Measurements from ENCODE around the gene RHAG.

Gene RHAG

GRCh38 chr6:49662231-49662891 is 25.7 kb upstream of the RHAG start:
- no peaks in the 10 kb centered on the region for H4K20me1 ChIP-seq
- H3K4me3 ChIP-seq = no peak overlapping the region
- H3K36me3 ChIP-seq = no peaks in the 10 kb centered on the region
- H3K9ac ChIP-seq = no peak overlapping the region
- no peak overlapping the region for H3K27ac ChIP-seq
- H3K27me3 ChIP-seq = no peaks in the 10 kb centered on the region
- H3K9me3 ChIP-seq (replicated peaks in 1 of 11) = no peaks in the 10 kb centered on the region
- no peak overlapping the region for H3K4me2 ChIP-seq
- H3K4me1 ChIP-seq = peaks cover 0 to 9% (median 2%) of the 10 kb centered on the region in 10 experiments; a peak in 9 of 20 replicates
- TF ChIP-seq Cebpa-rat (IDR thresholded peaks at IDR 0.05) = no peak

- Histone ChIP-seq H3K27me3 (no peaks in the 10 kb centered on the region), H3K9ac (no peak overlapping the region), H3K36me3 (no peaks in the 10 kb centered on the region), H3K4me3 (no peak overlapping the region), H3K9me3 (replicated peaks in 1 of 11) (no peaks in the 10 kb centered on the region), H3K27ac (no peak overlapping the region), H4K20me1 (no peaks in the 10 kb centered on the region), H3K4me2 (no peak overlapping the region), H3K4me1 (0 out of 20 replicates have a peak, but pooled peaks cover 0 to 4% (median 0%) of the 10 kb centered on the region in 10 experiments)
- no peak for TF ChIP-seq Cebpa-rat (IDR thresholded peaks at IDR 0.05)
These were observed 17.3 kb upstream of the RHAG start for GRCh38 chr6:49653942-49654341.

- no peaks in the 10 kb centered on the region for H3K9me3 ChIP-seq (replicated peaks in 1 of 11)
- no peak for TF ChIP-seq Cebpa-rat (IDR thresholded peaks at IDR 0.05)
- H4K20me1 ChIP-seq = no peaks in the 10 kb centered on the region
These were observed 16.8 kb upstream of the RHAG start for GRCh38 chr6:49653438-49653837.

GRCh38 chr6:49651239-49651638 is 14.6 kb upstream of the RHAG start:
- no peak overlapping the region for H3K9ac ChIP-seq
- no peak for TF ChIP-seq Cebpa-rat (IDR thresholded peaks at IDR 0.05)

More at GRCh38 chr6:49653438-49653837, 16.8 kb upstream of the RHAG start:
- no peak overlapping the region for H3K27ac ChIP-seq
- no peak overlapping the region for H3K4me3 ChIP-seq
- H3K4me2 ChIP-seq = no peak overlapping the region
- H3K4me1 ChIP-seq = 0 out of 20 replicates have a peak, but pooled peaks cover 0 to 4% (median 0%) of the 10 kb centered on the region in 10 experiments
- H3K27me3 ChIP-seq = no peaks in the 10 kb centered on the region
- H3K9ac ChIP-seq = no peak overlapping the region
- no peaks in the 10 kb centered on the region for H3K36me3 ChIP-seq

GRCh38 chr6:49649988-49650387 is 13.3 kb upstream of the RHAG start:
- TF ChIP-seq Cebpa-rat (IDR thresholded peaks at IDR 0.05) = no peak
- Histone ChIP-seq H3K27ac (no peak overlapping the region), H3K4me3 (no peak overlapping the region), H3K4me1 (0 out of 20 replicates have a peak, but pooled peaks cover 0 to 4% (median 0%) of the 10 kb centered on the region in 10 experiments), H3K27me3 (no peaks in the 10 kb centered on the region), H4K20me1 (no peaks in the 10 kb centered on the region), H3K4me2 (no peak overlapping the region), H3K36me3 (no peaks in the 10 kb centered on the region), H3K9me3 (replicated peaks in 1 of 11) (no peaks in the 10 kb centered on the region), H3K9ac (no peak overlapping the region)

More at GRCh38 chr6:49651239-49651638, 14.6 kb upstream of the RHAG start:
- no peak overlapping the region for H3K27ac ChIP-seq
- no peaks in the 10 kb centered on the region for H4K20me1 ChIP-seq
- H3K9me3 ChIP-seq (replicated peaks in 1 of 11) = no peaks in the 10 kb centered on the region
- H3K4me1 ChIP-seq = 0 out of 20 replicates have a peak, but pooled peaks cover 0 to 4% (median 0%) of the 10 kb centered on the region in 10 experiments
- H3K4me2 ChIP-seq = no peak overlapping the region
- no peak overlapping the region for H3K4me3 ChIP-seq
- H3K36me3 ChIP-seq = no peaks in the 10 kb centered on the region
- no peaks in the 10 kb centered on the region for H3K27me3 ChIP-seq

GRCh38 chr6:49648036-49648435 is 11.4 kb upstream of the RHAG start:
- no peaks in the 10 kb centered on the region for H3K27me3 ChIP-seq
- H3K36me3 ChIP-seq = no peaks in the 10 kb centered on the region
- H3K9ac ChIP-seq = no peak overlapping the region
- H3K4me1 ChIP-seq = 0 out of 20 replicates have a peak, but pooled peaks cover 0 to 4% (median 0%) of the 10 kb centered on the region in 10 experiments
- TF ChIP-seq Cebpa-rat (IDR thresholded peaks at IDR 0.05) = no peak
- H3K9me3 ChIP-seq (replicated peaks in 1 of 11) = no peaks in the 10 kb centered on the region
- H4K20me1 ChIP-seq = no peaks in the 10 kb centered on the region
- no peak overlapping the region for H3K27ac ChIP-seq
- H3K4me2 ChIP-seq = no peak overlapping the region
- H3K4me3 ChIP-seq = no peak overlapping the region

GRCh38 chr6:49647476-49647875 is 10.8 kb upstream of the RHAG start:
- Histone ChIP-seq H3K4me1 (0 out of 20 replicates have a peak, but pooled peaks cover 0 to 4% (median 0%) of the 10 kb centered on the region in 10 experiments), H3K9me3 (replicated peaks in 1 of 11) (no peaks in the 10 kb centered on the region), H3K4me3 (no peak overlapping the region), H3K36me3 (no peaks in the 10 kb centered on the region), H3K4me2 (no peak overlapping the region), H4K20me1 (no peaks in the 10 kb centered on the region), H3K9ac (no peak overlapping the region), H3K27me3 (no peaks in the 10 kb centered on the region), H3K27ac (no peak overlapping the region)
- no peak for TF ChIP-seq Cebpa-rat (IDR thresholded peaks at IDR 0.05)

GRCh38 chr6:49646942-49647341 is 10.3 kb upstream of the RHAG start:
- H3K27ac ChIP-seq = no peak overlapping the region
- no peak for TF ChIP-seq Cebpa-rat (IDR thresholded peaks at IDR 0.05)
- no peak overlapping the region for H3K4me2 ChIP-seq
- H3K9ac ChIP-seq = no peak overlapping the region
- no peaks in the 10 kb centered on the region for H3K9me3 ChIP-seq (replicated peaks in 1 of 11)
- H3K4me3 ChIP-seq = no peak overlapping the region
- H3K4me1 ChIP-seq = 0 out of 20 replicates have a peak, but pooled peaks cover 0 to 4% (median 0%) of the 10 kb centered on the region in 10 experiments
- H4K20me1 ChIP-seq = no peaks in the 10 kb centered on the region
- H3K36me3 ChIP-seq = no peaks in the 10 kb centered on the region
- no peaks in the 10 kb centered on the region for H3K27me3 ChIP-seq

- no peak overlapping the region for H3K4me3 ChIP-seq
- TF ChIP-seq Cebpa-rat (IDR thresholded peaks at IDR 0.05) = no peak
- H3K27me3 ChIP-seq = no peaks in the 10 kb centered on the region
- no peaks in the 10 kb centered on the region for H3K36me3 ChIP-seq
- H3K9me3 ChIP-seq (replicated peaks in 1 of 11) = no peaks in the 10 kb centered on the region
- H4K20me1 ChIP-seq = no peaks in the 10 kb centered on the region
- no peak overlapping the region for H3K27ac ChIP-seq
- no peak overlapping the region for H3K4me2 ChIP-seq
- H3K4me1 ChIP-seq = 0 out of 20 replicates have a peak, but pooled peaks cover 0 to 4% (median 0%) of the 10 kb centered on the region in 10 experiments
- no peak overlapping the region for H3K9ac ChIP-seq
These were observed 9.6 kb upstream of the RHAG start for GRCh38 chr6:49646130-49646824.

Data from BLaER1 treated with 17β-estradiol and CSF1 and Interleukin-3, amounts not matched to agents 10 nM and 100 nM (cell line).